IMR-90 (cell line): ENCODE measurements around the gene RAB33B. TPM values are rescaled to one million over a fixed set of nuclear protein-coding genes. Genes with fewer than 3 reads are reported as not detected.
"Not testable (repeated sequence)": the region's sequence is repeated elsewhere in the genome, so short reads cannot be mapped to it uniquely, and the experiment has no call there.

Experiments
- ATAC-seq: fragments of 200-7000 bp; cut with Tn5 transposase; 2 replicates; pipeline ENCODE4 v1.9.1; 2020; ENCODE audit warnings: low read depth, mild to moderate bottlenecking, moderate library complexity
- BruUV-seq: library from RNA; stranded (reverse); fragments of 400-500 nt; replicated peaks from 2 replicates; lab custom pipeline; 2021; lab: Mats Ljungman, UMichigan
- CTCF ChIA-PET: fragments of 300-600 bp; formaldehyde crosslinking; extraction: SDS; loops from one replicate; lab custom pipeline; 2021; ENCODE audit warnings: antibody characterized with exemption; lab: Yijun Ruan, JAX
- POLR2A ChIA-PET: fragments of 300-600 bp; sonication (Branson Sonifier 250); formaldehyde crosslinking; loops from one replicate; lab custom pipeline; 2022; ENCODE audit warnings: antibody characterized with exemption; ENCODE audit not compliant: unreplicated experiment; lab: Charles Lee
- DNase-seq: peaks from one replicate; pipeline ENCODE4 v3.0.0; 2013
- H2AFZ ChIP-seq: replicated peaks from 2 replicates; pipeline ENCODE3; 2013; ENCODE audit warnings: low read length, mild to moderate bottlenecking; ENCODE audit not compliant: poor library complexity
- H2AK5ac ChIP-seq: 2 replicates; pipeline ENCODE4 v1.6.1; 2013; ENCODE audit warnings: low read depth, low read length, inconsistent platforms
- H2AK9ac ChIP-seq: replicated peaks from 2 replicates; pipeline ENCODE3; 2013; ENCODE audit warnings: mild to moderate bottlenecking, low read depth, low read length, moderate library complexity; ENCODE audit not compliant: poor library complexity
- H2BK120ac ChIP-seq: 2 replicates; pipeline ENCODE4 v1.6.1; 2013; ENCODE audit warnings: low read depth, low read length, inconsistent platforms
- H2BK15ac ChIP-seq: 3 replicates; pipeline ENCODE4 v1.6.1; 2013; ENCODE audit warnings: low read depth, low read length, inconsistent platforms
- H2BK20ac ChIP-seq: 2 replicates; pipeline ENCODE4 v1.6.1; 2013; ENCODE audit warnings: low read depth, mild to moderate bottlenecking, inconsistent platforms, low read length, moderate library complexity
- H2BK5ac ChIP-seq: 2 replicates; pipeline ENCODE4 v1.6.1; 2013; ENCODE audit warnings: mild to moderate bottlenecking, low read depth, low read length, inconsistent platforms; ENCODE audit not compliant: poor library complexity, severe bottlenecking
- H3K14ac ChIP-seq: replicated peaks from 2 replicates; pipeline ENCODE4 v1.6.1; 2013; ENCODE audit warnings: low read depth, low read length, inconsistent platforms
- H3K18ac ChIP-seq: 2 replicates; pipeline ENCODE4 v1.6.1; 2013; ENCODE audit warnings: low read depth, low read length, control low read depth
- H3K23ac ChIP-seq: 2 replicates; pipeline ENCODE4 v1.6.1; 2013; ENCODE audit warnings: low read depth, low read length, inconsistent platforms
- H3K27ac ChIP-seq: 2 replicates; pipeline ENCODE4 v1.5.1; 2013; ENCODE audit warnings: mild to moderate bottlenecking, control low read depth, low read length; ENCODE audit not compliant: insufficient read depth
- H3K27me3 ChIP-seq: 2 replicates; pipeline ENCODE4 v1.6.1; 2013; ENCODE audit warnings: low read length; ENCODE audit not compliant: control insufficient read depth, insufficient read depth
- H3K36me3 ChIP-seq: 2 replicates; pipeline ENCODE4 v1.6.1; 2013; ENCODE audit warnings: low read length, mixed read lengths; ENCODE audit not compliant: control insufficient read depth, insufficient read depth
- H3K4ac ChIP-seq: 2 replicates; pipeline ENCODE4 v1.6.1; 2013; ENCODE audit warnings: low read depth, low read length, inconsistent platforms
- H3K4me1 ChIP-seq: 2 replicates; pipeline ENCODE4 v1.6.1; 2013; ENCODE audit warnings: low read length, mixed read lengths; ENCODE audit not compliant: control insufficient read depth, insufficient read depth
- H3K4me2 ChIP-seq: 2 replicates; pipeline ENCODE4 v1.6.1; 2013; ENCODE audit warnings: low read depth, mild to moderate bottlenecking, control low read depth, low read length, moderate library complexity
- H3K4me3 ChIP-seq: 2 replicates; pipeline ENCODE4 v1.5.1; 2013; ENCODE audit warnings: low read depth, mild to moderate bottlenecking, control low read depth, low read length, moderate library complexity; ENCODE audit not compliant: insufficient read depth
- H3K56ac ChIP-seq: 2 replicates; pipeline ENCODE4 v1.6.1; 2013; ENCODE audit warnings: low read length, inconsistent platforms; ENCODE audit not compliant: insufficient read depth; ENCODE audit errors: extremely low read depth
- H3K79me1 ChIP-seq, 2 experiments: 2 replicates each; pipeline ENCODE4 v1.6.1; 2013; ENCODE audit warnings: low read length in 2 of 2, inconsistent platforms in 1 of 2, low read depth in 1 of 2
- H3K9ac ChIP-seq: 2 replicates; pipeline ENCODE4 v1.6.1; 2013; ENCODE audit warnings: low read depth, low read length, control low read depth
- H3K9me1 ChIP-seq: 2 replicates; pipeline ENCODE4 v1.6.1; 2013; ENCODE audit warnings: low read length, inconsistent platforms; ENCODE audit not compliant: insufficient read depth
- H3K9me3 ChIP-seq: 2 replicates; pipeline ENCODE4 v1.6.1; 2013; ENCODE audit warnings: low read length; ENCODE audit not compliant: control insufficient read depth, insufficient read depth
- H4K20me1 ChIP-seq: 2 replicates; pipeline ENCODE4 v1.6.1; 2013; ENCODE audit warnings: low read length, inconsistent platforms; ENCODE audit not compliant: insufficient read depth
- H4K5ac ChIP-seq: 2 replicates; pipeline ENCODE4 v1.6.1; 2013; ENCODE audit warnings: mild to moderate bottlenecking, low read depth, low read length, control low read depth
- H4K8ac ChIP-seq, 2 experiments: 2 replicates each; pipeline ENCODE4 v1.6.1; 2013; ENCODE audit warnings: low read depth in 2 of 2, low read length in 2 of 2, control low read depth in 1 of 2, inconsistent platforms in 1 of 2
- H4K91ac ChIP-seq: 2 replicates; pipeline ENCODE4 v1.6.1; 2013; ENCODE audit warnings: low read depth, low read length, inconsistent platforms; ENCODE audit not compliant: insufficient read depth
- WGBS, 2 experiments: methylation state at CpG; one replicate each; pipeline versions ENCODE4 v1.1.5 to v1.1.7; 2013; ENCODE audit warnings: missing lambda C conversion rate in 2 of 2; ENCODE audit not compliant: insufficient read length in 1 of 2; ENCODE audit errors: extremely low coverage in 2 of 2; 5-methylcytosine and 5-hydroxymethylcytosine counted together
- dilution Hi-C: fragments of 300-500 bp; cut with HindIII; formaldehyde crosslinking; loops from one replicate; pipeline ENCODE4 v1.14.3; 2018; ENCODE audit warnings: low sequenced_read_pairs; ENCODE audit not compliant: unreplicated experiment
- in situ Hi-C: fragments of 300-500 bp; cut with MboI; formaldehyde crosslinking; loops from 3 replicates; pipeline ENCODE4 v1.14.3; 2019; ENCODE audit warnings: low sequenced_read_pairs, inconsistent platforms, mixed read lengths
- intact Hi-C: fragments of 100-400 bp; cut with micrococcal nuclease; formaldehyde crosslinking; loops from 2 replicates; pipeline ENCODE4 v1.10.0; 2022
- polyA plus RNA-seq, 3 experiments: library from polyadenylated mRNA; depleted of rRNA; stranded (reverse); fragments of >200 nt; gene quantifications; 2 replicates each; pipeline ENCODE4 v1.2.3, GENCODE V29; 2012; ENCODE audit warnings: low replicate concordance in 1 of 3
- total RNA-seq: library from RNA; depleted of rRNA; stranded (reverse); fragments of >200 nt; gene quantifications from 2 replicates; pipeline ENCODE4 v1.2.3, GENCODE V29; 2012

Gene RAB33B
- total and polyA plus RNA-seq, 2 of the 4 experiments (the other 2 are of a cell fraction): 3.7 to 7.3 TPM

DNA sequence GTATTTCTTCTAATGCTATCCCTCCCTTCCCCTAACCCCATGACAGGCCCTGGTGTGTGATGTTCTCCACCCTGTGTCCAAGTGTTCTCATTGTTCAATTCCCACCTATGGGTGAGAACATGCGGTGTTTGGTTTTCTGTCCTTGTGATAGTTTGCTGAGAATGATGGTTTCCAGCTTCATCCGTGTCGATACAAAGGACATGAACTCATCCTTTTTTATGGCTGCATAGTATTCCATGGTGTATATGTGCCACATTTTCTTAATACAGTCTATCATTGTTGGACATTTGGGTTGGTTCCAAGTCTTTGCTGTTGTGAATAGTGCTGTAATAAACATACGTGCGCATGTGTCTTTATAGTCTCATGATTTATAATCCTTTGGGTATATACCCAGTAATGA, 10.6 kb downstream of the RAB33B start:
- Histone ChIP-seq H4K20me1 (peaks cover 15% of the 10 kb centered on the region; the same call in 1 of the 2 replicates), H3K79me1 (peaks cover 13 to 43% of the 10 kb centered on the region in 2 experiments)
- ATAC-seq, DNase-seq, in situ Hi-C loops, H4K91ac ChIP-seq, H2BK5ac ChIP-seq, H3K23ac ChIP-seq, H3K18ac ChIP-seq, BruUV-seq, H2AK9ac ChIP-seq, dilution Hi-C loops, H3K4me2 ChIP-seq, H4K8ac ChIP-seq, H2BK15ac ChIP-seq, H3K4me3 ChIP-seq, H3K9me3 ChIP-seq, H3K9me1 ChIP-seq, H3K4me1 ChIP-seq, H3K27ac ChIP-seq, H3K4ac ChIP-seq, H2AK5ac ChIP-seq, H3K36me3 ChIP-seq, H3K56ac ChIP-seq, H2BK120ac ChIP-seq, H2BK20ac ChIP-seq, H2AFZ ChIP-seq, H3K27me3 ChIP-seq, H4K5ac ChIP-seq, H3K14ac ChIP-seq, POLR2A ChIA-PET, intact Hi-C loops, CTCF ChIA-PET, H3K9ac ChIP-seq: not testable (repeated sequence)
- no CpG with 5 or more reads among the region's 5 CpGs for WGBS, 2 experiments
